Subcutaneous abdominal adipose tissue (tissue), 5 donors: Measurements from ENCODE around the gene APLNR.

ENCODE experiments used
- H3K27ac ChIP-seq: one replicate; pipeline ENCODE4 v1.7.0; 2013; ENCODE audit warnings: low read depth, mild to moderate bottlenecking, inconsistent platforms, low read length, moderate library complexity
- H3K27me3 ChIP-seq, 5 donors: one replicate each; pipeline ENCODE4 v1.7.0; 2013; ENCODE audit warnings: low read length in 5 of 5, inconsistent platforms in 1 of 5; ENCODE audit not compliant: control insufficient read depth in 5 of 5, insufficient read depth in 4 of 5
- H3K36me3 ChIP-seq, 5 donors: one replicate each; pipeline ENCODE4 v1.7.0; 2013; ENCODE audit warnings: low read length in 5 of 5; ENCODE audit not compliant: control insufficient read depth in 5 of 5, insufficient read depth in 5 of 5
- H3K4me1 ChIP-seq, 5 donors: one replicate each; pipeline ENCODE4 v1.7.0; 2013; ENCODE audit warnings: low read length in 5 of 5, mild to moderate bottlenecking in 3 of 5, moderate library complexity in 1 of 5; ENCODE audit not compliant: control insufficient read depth in 5 of 5, insufficient read depth in 5 of 5
- H3K4me3 ChIP-seq, 5 donors: one replicate each; pipeline ENCODE4 v1.7.0; 2013; ENCODE audit warnings: low read length in 5 of 5, low read depth in 1 of 5
- H3K9ac ChIP-seq, 5 donors: one replicate each; pipeline ENCODE4 v1.7.0; 2013; ENCODE audit warnings: low read length in 5 of 5, mild to moderate bottlenecking in 4 of 5, moderate library complexity in 3 of 5
- H3K9me3 ChIP-seq, 5 donors: one replicate each; pipeline ENCODE4 v1.7.0; 2013; ENCODE audit warnings: low read length in 5 of 5; ENCODE audit not compliant: control insufficient read depth in 5 of 5
- donor health status: healthy.
- donor health status: healthy.
- donor health status: healthy.
- donor health status: healthy.
- donor health status: healthy.

APLNR gene

DNA sequence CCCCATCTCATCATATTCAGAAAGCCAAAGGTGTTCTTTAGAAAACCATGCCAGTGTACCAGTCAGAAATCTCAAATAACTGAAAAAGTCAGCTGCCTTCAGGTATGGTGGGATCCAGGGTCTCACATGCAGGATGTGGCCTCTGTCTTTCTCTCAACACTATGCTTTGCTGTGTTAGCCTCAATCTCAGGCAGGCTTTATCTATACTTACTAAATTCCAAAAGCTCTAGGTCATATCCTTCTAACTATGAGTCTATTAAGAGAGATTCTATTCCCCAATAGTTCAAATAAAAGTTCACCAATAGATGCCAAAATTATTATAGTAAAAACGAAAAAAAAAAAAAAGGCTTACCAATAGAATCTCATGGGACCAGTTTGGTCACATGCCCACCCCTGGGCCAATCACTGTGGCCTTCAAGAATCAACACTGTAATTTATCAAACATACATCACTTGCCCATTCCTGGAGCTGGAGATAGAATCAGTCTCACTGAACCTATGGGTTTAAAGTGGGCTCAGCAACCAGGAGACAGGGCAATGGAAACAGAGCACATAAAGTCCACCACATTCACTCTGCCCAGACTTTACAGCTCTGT lies 38.0 kb upstream of the APLNR start:
- Histone ChIP-seq H3K27me3 (no peaks in the 10 kb centered on the region), H3K4me3 (no peak overlapping the region), H3K9me3 (peaks cover 0 to 11% (median 7%) of the 10 kb centered on the region in 5 donors), H3K4me1 (peaks cover 3 to 43% (median 20%) of the 10 kb centered on the region in 5 donors), H3K36me3 (no peaks in the 10 kb centered on the region), H3K9ac (peak overlapping the region in 1 of 5 donors; percentile 17), H3K27ac (peak overlapping the region; percentile 81)

DNA sequence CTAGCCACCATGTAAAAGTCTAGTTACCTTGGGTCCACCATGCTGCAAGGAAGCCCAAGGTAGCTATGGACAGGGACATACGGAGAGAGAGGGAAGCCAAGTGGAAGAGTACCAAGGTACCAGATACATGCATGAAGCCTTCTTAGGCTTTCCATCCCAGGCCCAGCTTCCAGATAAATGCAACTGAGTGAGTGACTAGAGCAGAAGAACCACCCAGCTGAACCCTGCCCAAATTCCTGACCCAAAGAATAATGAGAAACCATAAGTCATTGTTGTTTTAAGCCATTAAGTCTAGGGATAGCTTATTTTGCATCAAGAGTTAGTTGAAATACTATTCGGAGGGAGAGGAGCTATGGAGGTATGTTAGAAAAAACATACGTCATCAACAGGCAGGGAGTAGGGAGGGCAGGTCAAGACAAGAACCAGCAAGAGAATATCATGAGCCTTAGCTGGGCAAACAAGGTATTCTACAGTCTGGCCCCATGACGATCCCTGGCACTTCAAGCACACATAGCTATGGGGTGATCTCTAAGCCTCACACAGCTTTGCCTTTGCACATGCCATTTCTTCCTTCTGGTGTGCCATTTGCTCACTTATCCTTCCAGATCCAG lies 36.5 kb upstream of the APLNR start:
- H3K9ac ChIP-seq, result no peak overlapping the region
- no peaks in the 10 kb centered on the region for H3K36me3 ChIP-seq
- no peaks in the 10 kb centered on the region for H3K27me3 ChIP-seq
- peaks cover 5 to 53% (median 17%) of the 10 kb centered on the region in 5 donors for H3K4me1 ChIP-seq
- H3K27ac ChIP-seq, result no peak overlapping the region
- no peak overlapping the region for H3K4me3 ChIP-seq
- H3K9me3 ChIP-seq, result peaks cover 0 to 11% (median 7%) of the 10 kb centered on the region in 5 donors

DNA sequence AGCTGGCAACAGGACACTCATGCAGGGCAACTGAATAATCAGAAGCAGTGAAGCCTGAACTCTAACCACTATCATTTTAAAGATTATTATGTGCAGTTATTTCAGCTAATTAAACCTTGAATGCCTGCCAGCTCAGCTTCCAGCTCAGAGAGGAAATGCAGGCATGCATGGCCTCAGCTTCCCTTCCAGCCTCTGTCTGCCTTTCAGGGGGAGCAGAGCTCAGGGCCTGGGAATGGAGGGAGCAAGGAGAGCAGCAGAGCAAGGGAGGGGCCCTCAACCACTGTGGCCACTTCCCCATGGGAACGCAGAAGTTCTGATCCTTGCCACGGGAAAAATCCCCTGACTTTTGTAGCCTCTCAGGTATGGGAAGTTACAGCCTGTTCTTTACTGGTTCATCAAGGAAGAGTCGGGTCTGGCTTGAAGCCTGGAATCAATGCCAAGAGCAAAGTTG lies 32.5 kb upstream of the APLNR start:
- H3K4me1 ChIP-seq, result peaks cover 0 to 21% (median 3%) of the 10 kb centered on the region in 5 donors
- H3K36me3 ChIP-seq, result no peaks in the 10 kb centered on the region
- H3K4me3 ChIP-seq, result no peak overlapping the region
- H3K27ac ChIP-seq, result no peak overlapping the region
- no peaks in the 10 kb centered on the region for H3K27me3 ChIP-seq
- H3K9me3 ChIP-seq, result peaks cover 0 to 11% (median 7%) of the 10 kb centered on the region in 5 donors
- H3K9ac ChIP-seq, result no peak overlapping the region

DNA sequence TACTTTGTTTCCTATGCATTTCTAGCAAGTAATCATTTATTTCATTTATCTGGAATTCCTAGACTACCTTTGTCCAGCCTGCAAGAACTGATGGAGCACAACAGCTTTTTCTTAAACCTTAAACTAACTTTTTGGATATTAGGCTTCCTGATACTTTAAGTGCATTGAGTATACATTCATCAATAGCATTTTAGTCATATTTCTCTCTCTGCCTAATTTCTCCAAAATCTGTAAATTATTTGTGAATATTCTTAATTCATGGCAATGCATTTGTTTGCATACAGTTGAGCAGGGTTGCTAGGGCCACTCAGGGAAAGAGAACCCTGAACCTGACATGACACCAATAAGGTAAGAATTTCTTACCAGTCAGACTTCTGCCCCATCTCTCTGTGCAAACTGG lies 29.1 kb upstream of the APLNR start:
- Histone ChIP-seq H3K27me3 (no peaks in the 10 kb centered on the region), H3K36me3 (no peaks in the 10 kb centered on the region), H3K27ac (no peak overlapping the region), H3K9ac (no peak overlapping the region), H3K4me1 (peaks cover 0 to 25% (median 3%) of the 10 kb centered on the region in 5 donors), H3K4me3 (no peak overlapping the region), H3K9me3 (no peaks in the 10 kb centered on the region)

GRCh38 chr11:57263351-57263750 lies 26.3 kb upstream of the APLNR start:
- Histone ChIP-seq H3K9me3 (peaks cover 0 to 3% (median 0%) of the 10 kb centered on the region in 5 donors), H3K4me1 (peaks cover 0 to 3% (median 0%) of the 10 kb centered on the region in 5 donors), H3K27ac (no peak overlapping the region), H3K27me3 (no peaks in the 10 kb centered on the region), H3K4me3 (no peak overlapping the region), H3K9ac (no peak overlapping the region), H3K36me3 (no peaks in the 10 kb centered on the region)

DNA sequence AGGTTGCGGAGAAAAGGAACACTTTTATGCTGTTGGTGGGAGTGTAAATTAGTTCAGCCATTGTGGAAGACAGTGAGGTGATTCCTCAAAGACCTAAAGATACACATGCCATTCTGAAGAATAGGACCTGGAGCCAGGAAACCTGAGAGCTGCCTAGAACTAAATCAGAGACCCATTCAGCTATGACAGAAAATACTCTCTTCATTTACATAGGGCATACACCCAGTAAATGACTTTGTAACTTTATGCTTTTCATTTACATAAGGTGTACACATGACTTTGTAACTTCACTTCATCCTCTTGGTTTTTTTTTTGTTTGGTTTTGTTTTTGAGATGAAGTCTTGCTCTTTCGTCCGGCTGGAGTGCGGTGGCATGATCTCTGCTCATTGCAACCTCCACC lies 25.1 kb upstream of the APLNR start:
- no peak overlapping the region for H3K4me3 ChIP-seq

GRCh38 chr11:57260937-57261783 lies 24.1 kb upstream of the APLNR start:
- H3K4me1 ChIP-seq, result peaks cover 0 to 3% (median 0%) of the 10 kb centered on the region in 5 donors
- peaks cover 4 to 11% (median 4%) of the 10 kb centered on the region in 5 donors for H3K9me3 ChIP-seq
- no peak overlapping the region for H3K9ac ChIP-seq
- no peak overlapping the region for H3K4me3 ChIP-seq
- no peak overlapping the region for H3K27ac ChIP-seq
- H3K27me3 ChIP-seq, result no peaks in the 10 kb centered on the region
- no peaks in the 10 kb centered on the region for H3K36me3 ChIP-seq

More for the DNA sequence above, 25.1 kb upstream of the APLNR start:
- Histone ChIP-seq H3K27ac (no peak overlapping the region), H3K27me3 (no peaks in the 10 kb centered on the region), H3K36me3 (no peaks in the 10 kb centered on the region), H3K4me1 (peaks cover 0 to 3% (median 0%) of the 10 kb centered on the region in 5 donors), H3K9ac (no peak overlapping the region), H3K9me3 (peaks cover 0 to 4% (median under 1%) of the 10 kb centered on the region in 5 donors)

- Histone ChIP-seq H3K9ac (no peak overlapping the region), H3K36me3 (no peaks in the 10 kb centered on the region), H3K27me3 (no peaks in the 10 kb centered on the region), H3K4me3 (no peak overlapping the region), H3K4me1 (peaks cover 0 to 10% (median 8%) of the 10 kb centered on the region in 5 donors), H3K27ac (no peak overlapping the region), H3K9me3 (peaks cover 4 to 11% (median 4%) of the 10 kb centered on the region in 5 donors)
These were observed 19.1 kb upstream of the APLNR start for GRCh38 chr11:57256119-57256518.

GRCh38 chr11:57255618-57256017 lies 18.6 kb upstream of the APLNR start:
- no peak overlapping the region for H3K27ac ChIP-seq
- H3K36me3 ChIP-seq, result no peaks in the 10 kb centered on the region
- no peak overlapping the region for H3K9ac ChIP-seq
- peaks cover 0 to 15% (median 13%) of the 10 kb centered on the region in 5 donors for H3K4me1 ChIP-seq
- H3K9me3 ChIP-seq, result peaks cover 4 to 11% (median 4%) of the 10 kb centered on the region in 5 donors
- H3K27me3 ChIP-seq, result no peaks in the 10 kb centered on the region
- H3K4me3 ChIP-seq, result no peak overlapping the region

GRCh38 chr11:57254631-57255030 lies 17.6 kb upstream of the APLNR start:
- Histone ChIP-seq H3K9me3 (peaks cover 4 to 11% (median 4%) of the 10 kb centered on the region in 5 donors), H3K27ac (no peak overlapping the region), H3K36me3 (no peaks in the 10 kb centered on the region), H3K9ac (no peak overlapping the region), H3K4me1 (peaks cover 0 to 21% (median 14%) of the 10 kb centered on the region in 5 donors), H3K27me3 (no peaks in the 10 kb centered on the region), H3K4me3 (no peak overlapping the region)
